WTC11 (cell line): ENCODE measurements around the gene NUDT14. TPM values are rescaled to one million over a fixed set of nuclear protein-coding genes. Genes with fewer than 3 reads are reported as not detected.

ENCODE experiments used
- ATAC-seq: fragments of 200-7000 bp; cut with Tn5 transposase; 2 replicates; pipeline ENCODE4 v1.10.0; 2021; ENCODE audit warnings: mild to moderate bottlenecking, moderate library complexity
- CTCF ChIA-PET: fragments of 300-600 bp; sonication (Branson Sonifier 250); formaldehyde crosslinking; loops from one replicate; lab custom pipeline; 2021; ENCODE audit warnings: antibody characterized with exemption; lab: Charles Lee
- POLR2A ChIA-PET: fragments of 350-600 bp; sonication (Branson Sonifier 250); formaldehyde crosslinking; loops from one replicate; lab custom pipeline; 2021; ENCODE audit warnings: antibody characterized with exemption; lab: Charles Lee
- DNase-seq: peaks from one replicate; pipeline ENCODE4 v3.0.0; 2021; ENCODE audit warnings: low spot score
- H3K27ac Mint-ChIP-seq: 2 replicates; pipeline ENCODE4 v1.8.0; 2021; ENCODE audit warnings: mixed read lengths
- H3K27me3 Mint-ChIP-seq: 2 replicates; pipeline ENCODE4 v1.8.0; 2021; ENCODE audit warnings: low read depth, mild to moderate bottlenecking, moderate library complexity, mixed read lengths
- H3K36me3 Mint-ChIP-seq: 2 replicates; pipeline ENCODE4 v1.8.0; 2021; ENCODE audit warnings: mixed read lengths
- H3K4me1 Mint-ChIP-seq: 2 replicates; pipeline ENCODE4 v1.8.0; 2022; ENCODE audit warnings: mixed read lengths
- H3K4me3 Mint-ChIP-seq: 2 replicates; pipeline ENCODE4 v1.8.0; 2021; ENCODE audit warnings: mild to moderate bottlenecking, moderate library complexity, mixed read lengths
- H3K9me3 Mint-ChIP-seq: 2 replicates; pipeline ENCODE4 v1.8.0; 2021; ENCODE audit warnings: mixed read lengths
- ARID4B ChIP-seq: sonication (generic); formaldehyde crosslinking; IDR thresholded peaks from 2 replicates; pipeline ENCODE4 v1.8.0; 2023; ENCODE audit warnings: missing genetic modification reagents, mild to moderate bottlenecking, borderline replicate concordance
- CREM ChIP-seq: sonication (generic); formaldehyde crosslinking; IDR thresholded peaks from 2 replicates; pipeline ENCODE4 v1.8.1; 2022; ENCODE audit warnings: mild to moderate bottlenecking, missing genetic modification reagents, moderate library complexity
- FOXK1 ChIP-seq: sonication (generic); formaldehyde crosslinking; IDR thresholded peaks from 2 replicates; pipeline ENCODE4 v1.8.0; 2022; ENCODE audit warnings: mild to moderate bottlenecking, moderate library complexity, missing genetic modification reagents
- HMGA2 ChIP-seq: fragments of 250-450 bp; sonication (Bioruptor Pico); IDR thresholded peaks from 2 replicates; pipeline ENCODE4 v1.4.0; 2021; ENCODE audit warnings: mild to moderate bottlenecking, moderate library complexity
- JAZF1 ChIP-seq: fragments of 250-450 bp; sonication (Bioruptor Pico); IDR thresholded peaks from 2 replicates; pipeline ENCODE4 v1.9.0; 2021; ENCODE audit warnings: moderate library complexity, mild to moderate bottlenecking, inconsistent platforms
- MXD4 ChIP-seq: fragments of 250-450 bp; sonication (Bioruptor Pico); IDR thresholded peaks from 2 replicates; pipeline ENCODE4 v1.8.0; 2021; ENCODE audit warnings: mild to moderate bottlenecking, moderate library complexity, borderline replicate concordance
- NFATC4 ChIP-seq: fragments of 250-450 bp; sonication (Bioruptor Pico); IDR thresholded peaks from 2 replicates; pipeline ENCODE4 v1.9.0; 2021; ENCODE audit warnings: mild to moderate bottlenecking
- ZBTB21 ChIP-seq: sonication (generic); formaldehyde crosslinking; IDR thresholded peaks from 2 replicates; pipeline ENCODE4 v1.8.1; 2023; ENCODE audit warnings: mild to moderate bottlenecking, missing genetic modification reagents, borderline replicate concordance
- ZNF138 ChIP-seq: sonication (generic); formaldehyde crosslinking; conservative IDR thresholded peaks from 2 replicates; pipeline ENCODE4 v1.8.1; 2022; ENCODE audit warnings: mild to moderate bottlenecking, moderate library complexity, missing genetic modification reagents
- ZNF317 ChIP-seq: sonication (generic); formaldehyde crosslinking; IDR thresholded peaks from 2 replicates; pipeline ENCODE4 v1.8.1; 2023; ENCODE audit warnings: low read depth, mild to moderate bottlenecking, moderate library complexity, missing genetic modification reagents, borderline replicate concordance
- total RNA-seq: library from RNA; stranded (reverse); gene quantifications from 3 replicates; pipeline ENCODE4 v1.2.3, GENCODE V29; 2021
- TF ChIP-seq, protein P1 (sequence below): sonication (generic); formaldehyde crosslinking; IDR thresholded peaks from 2 replicates; pipeline ENCODE4 v1.8.1; 2022; ENCODE audit warnings: low read depth, mild to moderate bottlenecking, moderate library complexity, missing genetic modification reagents, borderline replicate concordance
- TF ChIP-seq, protein P2 (sequence below): sonication (generic); formaldehyde crosslinking; IDR thresholded peaks from 2 replicates; pipeline ENCODE4 v1.8.1; 2023; ENCODE audit warnings: mild to moderate bottlenecking, missing genetic modification reagents, borderline replicate concordance
- TF ChIP-seq, protein P3 (sequence below): sonication (generic); formaldehyde crosslinking; IDR thresholded peaks from 2 replicates; pipeline ENCODE4 v1.8.1; 2022; ENCODE audit warnings: mild to moderate bottlenecking, moderate library complexity, missing genetic modification reagents
- TF ChIP-seq, protein P4 (sequence below): sonication (generic); formaldehyde crosslinking; conservative IDR thresholded peaks from 2 replicates; pipeline ENCODE4 v1.8.1; 2022; ENCODE audit warnings: mild to moderate bottlenecking, missing genetic modification reagents

NUDT14 gene
- total RNA-seq, 1 experiment from 2014 or later = 35.4 TPM

- TF ChIP-seq, protein P1, sequence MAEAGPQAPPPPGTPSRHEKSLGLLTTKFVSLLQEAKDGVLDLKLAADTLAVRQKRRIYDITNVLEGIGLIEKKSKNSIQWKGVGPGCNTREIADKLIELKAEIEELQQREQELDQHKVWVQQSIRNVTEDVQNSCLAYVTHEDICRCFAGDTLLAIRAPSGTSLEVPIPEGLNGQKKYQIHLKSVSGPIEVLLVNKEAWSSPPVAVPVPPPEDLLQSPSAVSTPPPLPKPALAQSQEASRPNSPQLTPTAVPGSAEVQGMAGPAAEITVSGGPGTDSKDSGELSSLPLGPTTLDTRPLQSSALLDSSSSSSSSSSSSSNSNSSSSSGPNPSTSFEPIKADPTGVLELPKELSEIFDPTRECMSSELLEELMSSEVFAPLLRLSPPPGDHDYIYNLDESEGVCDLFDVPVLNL (CRISPR knock-in tag) = no peak
- TF ChIP-seq, protein P2, sequence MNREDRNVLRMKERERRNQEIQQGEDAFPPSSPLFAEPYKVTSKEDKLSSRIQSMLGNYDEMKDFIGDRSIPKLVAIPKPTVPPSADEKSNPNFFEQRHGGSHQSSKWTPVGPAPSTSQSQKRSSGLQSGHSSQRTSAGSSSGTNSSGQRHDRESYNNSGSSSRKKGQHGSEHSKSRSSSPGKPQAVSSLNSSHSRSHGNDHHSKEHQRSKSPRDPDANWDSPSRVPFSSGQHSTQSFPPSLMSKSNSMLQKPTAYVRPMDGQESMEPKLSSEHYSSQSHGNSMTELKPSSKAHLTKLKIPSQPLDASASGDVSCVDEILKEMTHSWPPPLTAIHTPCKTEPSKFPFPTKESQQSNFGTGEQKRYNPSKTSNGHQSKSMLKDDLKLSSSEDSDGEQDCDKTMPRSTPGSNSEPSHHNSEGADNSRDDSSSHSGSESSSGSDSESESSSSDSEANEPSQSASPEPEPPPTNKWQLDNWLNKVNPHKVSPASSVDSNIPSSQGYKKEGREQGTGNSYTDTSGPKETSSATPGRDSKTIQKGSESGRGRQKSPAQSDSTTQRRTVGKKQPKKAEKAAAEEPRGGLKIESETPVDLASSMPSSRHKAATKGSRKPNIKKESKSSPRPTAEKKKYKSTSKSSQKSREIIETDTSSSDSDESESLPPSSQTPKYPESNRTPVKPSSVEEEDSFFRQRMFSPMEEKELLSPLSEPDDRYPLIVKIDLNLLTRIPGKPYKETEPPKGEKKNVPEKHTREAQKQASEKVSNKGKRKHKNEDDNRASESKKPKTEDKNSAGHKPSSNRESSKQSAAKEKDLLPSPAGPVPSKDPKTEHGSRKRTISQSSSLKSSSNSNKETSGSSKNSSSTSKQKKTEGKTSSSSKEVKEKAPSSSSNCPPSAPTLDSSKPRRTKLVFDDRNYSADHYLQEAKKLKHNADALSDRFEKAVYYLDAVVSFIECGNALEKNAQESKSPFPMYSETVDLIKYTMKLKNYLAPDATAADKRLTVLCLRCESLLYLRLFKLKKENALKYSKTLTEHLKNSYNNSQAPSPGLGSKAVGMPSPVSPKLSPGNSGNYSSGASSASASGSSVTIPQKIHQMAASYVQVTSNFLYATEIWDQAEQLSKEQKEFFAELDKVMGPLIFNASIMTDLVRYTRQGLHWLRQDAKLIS (CRISPR knock-in tag) = no peak
- TF ChIP-seq ZNF138 (no peak), CREM (CRISPR knock-in tag) (no peak), NFATC4 (CRISPR knock-in tag) (no peak), ZBTB21 (CRISPR knock-in tag) (no peak)
- TF ChIP-seq, protein P3, sequence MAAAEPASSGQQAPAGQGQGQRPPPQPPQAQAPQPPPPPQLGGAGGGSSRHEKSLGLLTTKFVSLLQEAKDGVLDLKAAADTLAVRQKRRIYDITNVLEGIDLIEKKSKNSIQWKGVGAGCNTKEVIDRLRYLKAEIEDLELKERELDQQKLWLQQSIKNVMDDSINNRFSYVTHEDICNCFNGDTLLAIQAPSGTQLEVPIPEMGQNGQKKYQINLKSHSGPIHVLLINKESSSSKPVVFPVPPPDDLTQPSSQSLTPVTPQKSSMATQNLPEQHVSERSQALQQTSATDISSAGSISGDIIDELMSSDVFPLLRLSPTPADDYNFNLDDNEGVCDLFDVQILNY = no peak
- TF ChIP-seq, protein P4, sequence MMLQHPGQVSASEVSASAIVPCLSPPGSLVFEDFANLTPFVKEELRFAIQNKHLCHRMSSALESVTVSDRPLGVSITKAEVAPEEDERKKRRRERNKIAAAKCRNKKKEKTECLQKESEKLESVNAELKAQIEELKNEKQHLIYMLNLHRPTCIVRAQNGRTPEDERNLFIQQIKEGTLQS (CRISPR knock-in tag) = no peak
Observed at GRCh38 chr14:105204206-105204930, 23.3 kb upstream of the NUDT14 start (continued).

- ChIA-PET POLR2A (no interaction called here), CTCF (interaction anchor here (0.6 to 3.4 kb wide), 7 partner anchors 9 to 348 kb away, joined by 3 to 16 read pairs (median 4); partner anchors contain the start of gene BRF1)
- no peaks in the 10 kb centered on the region for H3K36me3 Mint-ChIP-seq
- H3K27ac Mint-ChIP-seq = no peak overlapping the region
- H3K4me3 Mint-ChIP-seq = no peak overlapping the region
- H3K27me3 Mint-ChIP-seq = peaks cover 7% of the 10 kb centered on the region; the same call in 1 of the 2 replicates
- DNase-seq (no peak), ATAC-seq (no peak)
- TF ChIP-seq ARID4B (CRISPR knock-in tag) (no peak), FOXK1 (CRISPR knock-in tag) (no peak), HMGA2 (CRISPR knock-in tag) (no peak), ZNF317 (no peak), JAZF1 (CRISPR knock-in tag) (no peak), MXD4 (CRISPR knock-in tag) (no peak)
- H3K9me3 Mint-ChIP-seq = no peaks in the 10 kb centered on the region
- H3K4me1 Mint-ChIP-seq = no peaks in the 10 kb centered on the region
Observed at GRCh38 chr14:105203701-105204100, 22.6 kb upstream of the NUDT14 start.
